Posterior vena cava (tissue), 2 donors: Measurements from ENCODE around the gene NKAIN2. TPM values are rescaled to one million over a fixed set of nuclear protein-coding genes. Genes with fewer than 3 reads are reported as not detected.
"Not testable (repeated sequence)": the region's sequence is repeated elsewhere in the genome, so short reads cannot be mapped to it uniquely, and the experiment has no call there.

ENCODE experiments used
- DNase-seq: peaks from one replicate; pipeline ENCODE4 v3.0.0-alpha.2; 2020; ENCODE audit warnings: low spot score
- intact Hi-C, 2 donors: fragments of 100-400 bp; cut with DNase I; formaldehyde crosslinking; loops; one replicate each; pipeline versions ENCODE4 v1.14.1 to v1.14.2; 2022 to 2023
- total RNA-seq, 2 donors: library from RNA; stranded (reverse); fragmentation: NEBNext Ultra II Directional; extraction: Animal tissue kit (Norgen Biotek cat#: 25700); gene quantifications; one replicate each; pipeline ENCODE4 v1.2.1, GENCODE V29; 2021
- donor health status: DM: yes; HTN: yes; CAD: no.
- donor health status: DM: yes; HTN: yes; CAD: no.

The NKAIN2 gene
- total RNA-seq, 2 donors from 2014 or later, result 0.23 to 0.81 TPM

- DNase-seq, result no peak
- intact Hi-C loops, result no loop called here
Measured at GRCh38 chr6:124234801-124235200, 431.1 kb downstream of the NKAIN2 start.

GRCh38 chr6:124237911-124238310 lies 434.2 kb downstream of the NKAIN2 start:
- DNase-seq, result no peak
- intact Hi-C loops, result no loop called here

GRCh38 chr6:124238408-124238807 lies 434.7 kb downstream of the NKAIN2 start:
- DNase-seq, intact Hi-C loops: not testable (repeated sequence)

GRCh38 chr6:124254941-124255685 lies 451.4 kb downstream of the NKAIN2 start:
- DNase-seq, result no peak
- intact Hi-C loops, result no loop called here

DNA sequence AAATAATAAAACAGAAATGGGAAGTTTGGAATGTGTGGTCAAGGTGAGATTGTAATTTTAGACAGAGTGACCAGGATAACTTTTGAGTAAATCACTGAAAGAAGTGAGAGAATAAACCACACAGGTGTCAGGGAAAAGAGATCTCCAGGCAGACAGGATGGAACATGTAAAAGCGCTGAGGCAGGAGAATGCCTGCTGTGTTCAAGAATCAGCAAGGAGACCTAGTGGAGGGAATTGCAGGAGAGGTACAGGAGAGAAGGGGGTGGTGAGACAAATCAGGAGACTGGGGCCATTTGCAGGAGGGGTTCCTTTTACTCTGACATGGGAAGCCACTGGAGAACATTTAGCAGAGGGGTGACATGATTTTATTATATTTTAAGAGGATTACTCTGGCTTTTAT lies 456.7 kb downstream of the NKAIN2 start:
- DNase-seq, result no peak
- intact Hi-C loops, result no loop called here

- DNase-seq, result no peak
- intact Hi-C loops, result no loop called here
Measured at GRCh38 chr6:124269733-124270132, 466.1 kb downstream of the NKAIN2 start.

- intact Hi-C loops, result no loop called here
- no peak for DNase-seq
Measured at GRCh38 chr6:124273701-124274100, 470.0 kb downstream of the NKAIN2 start.

DNA sequence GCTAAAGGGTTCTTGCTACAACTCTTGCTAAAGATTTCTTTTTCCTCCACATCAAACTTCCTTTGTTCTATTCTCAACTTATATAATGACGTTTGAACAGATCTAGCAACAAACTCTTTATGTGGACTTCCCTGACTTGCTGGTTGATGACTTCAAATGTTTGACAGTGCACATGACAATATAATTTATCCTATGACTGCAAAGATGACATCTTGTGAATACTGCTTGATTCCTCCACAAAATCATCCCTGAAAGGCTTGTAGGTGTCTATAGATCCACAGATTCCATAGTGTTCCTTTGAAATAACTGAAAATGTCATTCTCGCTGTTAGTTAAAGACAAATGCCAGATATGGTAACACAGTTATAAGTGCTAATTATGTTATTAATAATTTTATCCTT lies 478.9 kb downstream of the NKAIN2 start:
- intact Hi-C loops, result no loop called here
- no peak for DNase-seq

DNA sequence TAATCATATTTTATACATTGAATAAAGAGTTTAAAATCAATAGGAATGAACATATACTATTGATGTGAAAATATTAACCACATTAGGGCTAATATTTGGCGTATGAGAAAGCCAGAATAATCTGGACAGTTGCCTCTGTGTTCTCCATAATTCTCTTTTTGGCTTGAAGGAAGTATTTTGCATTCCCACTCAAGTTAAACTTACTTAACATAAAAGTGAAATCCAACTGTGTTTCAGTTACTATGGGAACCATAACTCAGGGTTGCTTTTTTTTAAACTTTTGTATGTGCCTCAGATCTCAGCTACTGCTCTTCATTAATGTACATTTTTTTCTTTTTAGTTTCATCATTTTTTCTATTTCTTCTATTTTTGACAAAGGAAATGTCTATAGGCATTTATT lies 479.8 kb downstream of the NKAIN2 start:
- intact Hi-C loops, result no loop called here
- DNase-seq, result no peak

DNA sequence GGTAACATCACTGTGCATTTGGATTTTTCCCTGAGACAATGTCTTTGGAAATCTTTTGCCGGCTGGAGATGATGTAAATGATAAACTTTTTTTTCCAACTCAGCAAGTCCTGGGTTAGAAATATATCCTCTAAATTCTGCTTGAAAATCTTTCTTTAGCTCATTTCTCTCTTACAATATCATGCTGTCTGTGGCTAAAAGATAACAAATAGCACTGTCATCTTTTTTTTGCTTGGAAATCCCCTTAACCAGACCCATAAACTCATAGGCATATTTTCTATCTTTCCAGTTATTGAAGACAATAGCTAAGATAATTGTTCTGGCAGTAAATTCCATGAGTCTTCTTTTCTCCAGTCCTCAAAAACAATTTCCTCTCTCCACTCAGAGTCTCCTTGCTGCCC lies 481.5 kb downstream of the NKAIN2 start:
- intact Hi-C loops, result no loop called here
- DNase-seq, result no peak

- no peak for DNase-seq
- intact Hi-C loops, result no loop called here
Measured at GRCh38 chr6:124294574-124295200, 491.0 kb downstream of the NKAIN2 start.

GRCh38 chr6:124297507-124297906 lies 493.8 kb downstream of the NKAIN2 start:
- intact Hi-C loops, result no loop called here

DNA sequence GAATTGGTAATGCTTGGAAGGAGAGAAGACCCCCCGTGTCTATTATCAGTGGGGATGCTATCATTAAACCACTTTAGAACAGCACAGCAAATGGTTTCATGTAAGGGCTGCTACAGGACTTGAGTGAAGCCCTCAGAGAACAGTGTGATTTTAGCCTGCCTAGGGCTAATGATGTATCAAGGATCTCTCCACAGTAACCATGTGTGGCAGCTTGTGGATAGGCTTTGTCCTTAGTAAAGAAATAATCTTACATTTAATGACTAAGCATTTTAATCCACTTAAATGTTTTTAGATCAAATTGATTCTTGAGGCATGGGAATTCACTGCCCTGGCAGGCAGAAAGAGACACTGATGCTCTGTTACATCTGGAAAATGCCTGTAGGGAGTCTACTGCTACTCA lies 495.1 kb downstream of the NKAIN2 start:
- intact Hi-C loops, result no loop called here
- no peak for DNase-seq

More at GRCh38 chr6:124297507-124297906, 493.8 kb downstream of the NKAIN2 start:
- DNase-seq, result no peak

GRCh38 chr6:124300907-124301306 lies 497.2 kb downstream of the NKAIN2 start:
- intact Hi-C loops, DNase-seq: not testable (repeated sequence)

DNA sequence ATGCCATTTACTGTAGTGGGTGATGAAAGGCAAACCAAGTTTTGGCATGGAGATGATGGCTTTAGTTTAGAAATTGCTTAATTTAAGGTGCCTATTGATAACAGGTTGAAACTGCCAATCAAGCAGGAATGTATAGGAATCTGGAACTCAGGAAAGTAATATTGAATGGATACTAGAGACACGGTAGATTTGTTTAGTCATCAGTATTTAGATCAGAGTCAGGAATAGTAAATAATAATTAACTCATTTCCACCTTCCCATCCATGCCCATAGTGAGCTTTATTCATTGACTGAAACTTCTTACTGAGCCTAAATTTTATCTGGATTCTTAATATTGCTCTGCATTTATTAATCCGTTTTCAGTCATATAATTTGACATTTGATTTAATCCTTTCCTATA lies 500.3 kb downstream of the NKAIN2 start:
- intact Hi-C loops, result no loop called here
- DNase-seq, result no peak

GRCh38 chr6:124310139-124310538 lies 506.5 kb downstream of the NKAIN2 start:
- DNase-seq, result no peak
- intact Hi-C loops, result no loop called here

- no peak for DNase-seq
Measured at GRCh38 chr6:124319410-124319809, 515.7 kb downstream of the NKAIN2 start.

GRCh38 chr6:124324237-124324636 lies 520.6 kb downstream of the NKAIN2 start:
- intact Hi-C loops, result no loop called here
- DNase-seq, result no peak

More at GRCh38 chr6:124319410-124319809, 515.7 kb downstream of the NKAIN2 start:
- intact Hi-C loops, result no loop called here

DNA sequence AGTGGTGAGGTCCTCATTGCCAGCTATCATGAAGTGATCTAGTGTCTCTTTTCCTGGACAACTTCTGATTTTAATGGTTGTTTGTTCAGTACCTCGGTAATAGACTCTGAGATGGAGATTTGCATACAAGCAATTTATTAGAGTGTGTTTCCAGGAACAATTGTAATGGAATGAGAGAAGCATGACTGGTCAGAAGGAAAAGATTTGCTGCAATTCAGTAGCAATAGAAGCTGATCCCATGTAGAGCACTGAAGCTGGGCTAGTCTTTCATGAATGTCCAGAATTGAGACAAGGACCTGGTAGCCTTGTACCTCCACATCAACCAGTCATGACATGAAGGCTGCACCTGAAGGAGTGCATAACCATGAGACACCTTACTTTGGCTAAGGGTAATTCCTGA lies 526.5 kb downstream of the NKAIN2 start:
- intact Hi-C loops, result no loop called here
- no peak for DNase-seq

- intact Hi-C loops, result no loop called here
- DNase-seq, result no peak
Measured at GRCh38 chr6:124334359-124334758, 530.7 kb downstream of the NKAIN2 start.
